ENCODE results near the gene RNLS. TPM values are rescaled to one million over a fixed set of nuclear protein-coding genes. Genes with fewer than 3 reads are reported as not detected.

Gene RNLS
- total RNA-seq, 1 donor from 2014 or later: 13.3 TPM

- H3K4me3 ChIP-seq: no peak overlapping the region
- H3K4me1 ChIP-seq: peaks cover 21% of the 10 kb centered on the region
- no peaks in the 10 kb centered on the region for H3K36me3 ChIP-seq
- no peaks in the 10 kb centered on the region for H3K9me3 ChIP-seq
- no peaks in the 10 kb centered on the region for H3K27me3 ChIP-seq
- no peak for TF ChIP-seq POLR2AphosphoS5 (IDR thresholded peaks at IDR 0.05; ENCODE audit: insufficient read depth in 1 of 2, low read depth in 1 of 2)
- TF ChIP-seq POLR2A (IDR thresholded peaks at IDR 0.05): no peak
- no peak for TF ChIP-seq CTCF (IDR thresholded peaks at IDR 0.05)
- intact Hi-C loops (cut with DNase I): no loop called here
- peak overlapping the region; percentile 48 for H3K27ac ChIP-seq
- no peak for DNase-seq (ENCODE audit: extremely low spot score in 2 of 2)
Measured at GRCh38 chr10:88346144-88346977, 236.8 kb downstream of the RNLS start.

- TF ChIP-seq CTCF (IDR thresholded peaks at IDR 0.05) (no peak), POLR2A (IDR thresholded peaks at IDR 0.05) (no peak), POLR2AphosphoS5 (IDR thresholded peaks at IDR 0.05; ENCODE audit: insufficient read depth in 1 of 2, low read depth in 1 of 2) (no peak)
- Histone ChIP-seq H3K27ac (no peak overlapping the region), H3K4me3 (no peak overlapping the region), H3K36me3 (no peaks in the 10 kb centered on the region), H3K9me3 (no peaks in the 10 kb centered on the region), H3K27me3 (no peaks in the 10 kb centered on the region), H3K4me1 (peaks cover 21% of the 10 kb centered on the region)
- intact Hi-C loops (cut with DNase I): no loop called here
- DNase-seq (ENCODE audit: extremely low spot score in 2 of 2): no peak
Measured at GRCh38 chr10:88343761-88344484, 239.2 kb downstream of the RNLS start.

GRCh38 chr10:88342733-88343310, 240.3 kb downstream of the RNLS start:
- H3K27ac ChIP-seq: no peak overlapping the region
- DNase-seq (ENCODE audit: extremely low spot score in 2 of 2): no peak
- TF ChIP-seq CTCF (IDR thresholded peaks at IDR 0.05): no peak
- TF ChIP-seq POLR2AphosphoS5 (IDR thresholded peaks at IDR 0.05; ENCODE audit: insufficient read depth in 1 of 2, low read depth in 1 of 2): no peak
- no peak for TF ChIP-seq POLR2A (IDR thresholded peaks at IDR 0.05)
- H3K4me3 ChIP-seq: no peak overlapping the region
- no peaks in the 10 kb centered on the region for H3K9me3 ChIP-seq
- H3K36me3 ChIP-seq: no peaks in the 10 kb centered on the region
- no peaks in the 10 kb centered on the region for H3K27me3 ChIP-seq
- H3K4me1 ChIP-seq: peaks cover 16% of the 10 kb centered on the region
- intact Hi-C loops (cut with DNase I): no loop called here

- H3K4me3 ChIP-seq: no peak overlapping the region
- DNase-seq (ENCODE audit: extremely low spot score in 2 of 2): no peak
- no peaks in the 10 kb centered on the region for H3K4me1 ChIP-seq
- no peaks in the 10 kb centered on the region for H3K9me3 ChIP-seq
- intact Hi-C loops (cut with DNase I): no loop called here
- H3K36me3 ChIP-seq: no peaks in the 10 kb centered on the region
- no peak overlapping the region for H3K27ac ChIP-seq
- no peak for TF ChIP-seq CTCF (IDR thresholded peaks at IDR 0.05)
- no peak for TF ChIP-seq POLR2AphosphoS5 (IDR thresholded peaks at IDR 0.05; ENCODE audit: insufficient read depth in 1 of 2, low read depth in 1 of 2)
- no peak for TF ChIP-seq POLR2A (IDR thresholded peaks at IDR 0.05)
- no peaks in the 10 kb centered on the region for H3K27me3 ChIP-seq
Measured at GRCh38 chr10:88337134-88337533, 246.0 kb downstream of the RNLS start.

All from vagina (tissue), 2 donors.